ENCODE measurements around the gene CST3. TPM values are rescaled to one million over a fixed set of nuclear protein-coding genes. Genes with fewer than 3 reads are reported as not detected.

The CST3 gene
- total RNA-seq, 4 donors from 2014 or later = 870 to 2,325 (median 1,540) TPM

GRCh38 chr20:23657202-23657601 is 19.4 kb upstream of the CST3 start:
- Histone ChIP-seq H3K4me1 (peaks cover 7 to 61% (median 39%) of the 10 kb centered on the region in 4 donors), H3K36me3 (no peaks in the 10 kb centered on the region), H3K27ac (no peak overlapping the region), H3K9me3 (no peaks in the 10 kb centered on the region), H3K27me3 (no peaks in the 10 kb centered on the region), H3K4me3 (no peak overlapping the region)
- 80 to 89% methylated on average over 8 of the region's 8 CpGs for WGBS, 2 donors
- no peak for DNase-seq (ENCODE audit: low spot score in 2 of 2)
- no peak for TF ChIP-seq CTCF (IDR thresholded peaks at IDR 0.05)
- no peak for TF ChIP-seq POLR2A (IDR thresholded peaks at IDR 0.05)
- TF ChIP-seq EP300 (IDR thresholded peaks at IDR 0.05) = no peak

- H3K27me3 ChIP-seq = no peaks in the 10 kb centered on the region
- H3K36me3 ChIP-seq = no peaks in the 10 kb centered on the region
- H3K27ac ChIP-seq = peak overlapping the region; percentile 51 to 91 (median 86)
- TF ChIP-seq EP300 (IDR thresholded peaks at IDR 0.05) (no peak), CTCF (IDR thresholded peaks at IDR 0.05) (no peak), POLR2A (IDR thresholded peaks at IDR 0.05) (no peak)
- no peaks in the 10 kb centered on the region for H3K9me3 ChIP-seq
- H3K4me3 ChIP-seq = peak overlapping the region in 1 of 4 donors; percentile 36
- peaks cover 7 to 58% (median 39%) of the 10 kb centered on the region in 4 donors for H3K4me1 ChIP-seq
- no peak for DNase-seq (ENCODE audit: low spot score in 2 of 2)
- WGBS, 2 donors = 56 to 64% methylated on average over 6 to 10 of the region's 10 CpGs
Observed at GRCh38 chr20:23656372-23656771, 18.6 kb upstream of the CST3 start.

GRCh38 chr20:23655491-23656211 is 17.9 kb upstream of the CST3 start:
- peak overlapping the region; percentile 51 to 91 (median 86) for H3K27ac ChIP-seq
- no peaks in the 10 kb centered on the region for H3K9me3 ChIP-seq
- TF ChIP-seq CTCF (IDR thresholded peaks at IDR 0.05) (no peak), POLR2A (IDR thresholded peaks at IDR 0.05) (no peak), EP300 (IDR thresholded peaks at IDR 0.05) (peak in 1 of 2 donors; percentile 78)
- H3K4me3 ChIP-seq = peak overlapping the region; percentile 5 to 36 (median 21)
- peak in 1 of 2 donors; percentile 41 for DNase-seq (ENCODE audit: low spot score in 2 of 2)
- no peaks in the 10 kb centered on the region for H3K36me3 ChIP-seq
- peaks cover 7 to 55% (median 39%) of the 10 kb centered on the region in 4 donors for H3K4me1 ChIP-seq
- H3K27me3 ChIP-seq = no peaks in the 10 kb centered on the region
- 7 to 15% methylated on average over 22 to 23 of the region's 23 CpGs for WGBS, 2 donors

GRCh38 chr20:23654717-23655116 is 17.0 kb upstream of the CST3 start:
- peak overlapping the region; percentile 51 to 91 (median 86) for H3K27ac ChIP-seq
- DNase-seq (ENCODE audit: low spot score in 2 of 2) = no peak
- H3K4me3 ChIP-seq = no peak overlapping the region
- H3K4me1 ChIP-seq = peaks cover 7 to 48% (median 39%) of the 10 kb centered on the region in 4 donors
- H3K36me3 ChIP-seq = no peaks in the 10 kb centered on the region
- H3K9me3 ChIP-seq = no peaks in the 10 kb centered on the region
- 19 to 31% methylated on average over 4 of the region's 4 CpGs for WGBS, 2 donors
- TF ChIP-seq CTCF (IDR thresholded peaks at IDR 0.05) (no peak), EP300 (IDR thresholded peaks at IDR 0.05) (no peak), POLR2A (IDR thresholded peaks at IDR 0.05) (no peak)
- no peaks in the 10 kb centered on the region for H3K27me3 ChIP-seq

GRCh38 chr20:23654000-23654399 is 16.2 kb upstream of the CST3 start:
- H3K9me3 ChIP-seq = no peaks in the 10 kb centered on the region
- peak overlapping the region; percentile 51 to 91 (median 86) for H3K27ac ChIP-seq
- peaks cover 7 to 48% (median 39%) of the 10 kb centered on the region in 4 donors for H3K4me1 ChIP-seq
- no peak for TF ChIP-seq POLR2A (IDR thresholded peaks at IDR 0.05)
- TF ChIP-seq CTCF (IDR thresholded peaks at IDR 0.05) = no peak
- no peak overlapping the region for H3K4me3 ChIP-seq
- H3K36me3 ChIP-seq = no peaks in the 10 kb centered on the region
- no peaks in the 10 kb centered on the region for H3K27me3 ChIP-seq
- WGBS, 2 donors = 48 to 73% methylated on average over 2 of the region's 2 CpGs
- DNase-seq (ENCODE audit: low spot score in 2 of 2) = no peak
